GM23248 (cell line): ENCODE measurements around the gene TTC21B. TPM values are rescaled to one million over a fixed set of nuclear protein-coding genes. Genes with fewer than 3 reads are reported as not detected.
A peak's percentile ranks its signal among the peaks of the same experiment; 100 is the strongest.

ENCODE experiments used
- DNase-seq: peaks from one replicate; pipeline ENCODE4 v3.0.0-alpha.2; 2015
- H2AFZ ChIP-seq: fragments of 200-600 bp; sonication (generic); 2 replicates; pipeline ENCODE4 v1.6.1; 2016; ENCODE audit warnings: antibody characterized with exemption
- H3F3A ChIP-seq: fragments of 200-600 bp; sonication (generic); 2 replicates; pipeline ENCODE4 v1.6.1; 2016; ENCODE audit warnings: mild to moderate bottlenecking, antibody characterized with exemption, mixed run types; ENCODE audit not compliant: insufficient read depth
- H3K27ac ChIP-seq: fragments of 200-600 bp; sonication (generic); 2 replicates; pipeline ENCODE4 v1.5.1; 2016; ENCODE audit warnings: mild to moderate bottlenecking
- H3K27me3 ChIP-seq: fragments of 200-600 bp; sonication (generic); replicated peaks from 2 replicates; pipeline ENCODE4 v1.6.1; 2016; ENCODE audit warnings: mild to moderate bottlenecking; ENCODE audit not compliant: insufficient read depth
- H3K36me3 ChIP-seq: fragments of 200-600 bp; sonication (generic); 2 replicates; pipeline ENCODE4 v1.6.1; 2016; ENCODE audit warnings: low read depth, mild to moderate bottlenecking
- H3K4me1 ChIP-seq: fragments of 200-600 bp; sonication (generic); 2 replicates; pipeline ENCODE4 v1.6.1; 2016; ENCODE audit warnings: mild to moderate bottlenecking; ENCODE audit not compliant: insufficient read depth
- H3K4me2 ChIP-seq: fragments of 200-600 bp; sonication (generic); one replicate; pipeline ENCODE4 v1.6.1; 2016; ENCODE audit warnings: mild to moderate bottlenecking; ENCODE audit not compliant: unreplicated experiment
- H3K4me3 ChIP-seq: fragments of 200-600 bp; sonication (generic); 2 replicates; pipeline ENCODE4 v1.5.1; 2016; ENCODE audit warnings: mild to moderate bottlenecking
- H3K79me2 ChIP-seq: fragments of 200-600 bp; sonication (generic); 2 replicates; pipeline ENCODE4 v1.6.1; 2016; ENCODE audit warnings: mild to moderate bottlenecking; ENCODE audit not compliant: insufficient read depth
- H3K9ac ChIP-seq: fragments of 200-600 bp; sonication (generic); 2 replicates; pipeline ENCODE4 v1.6.1; 2016; ENCODE audit warnings: mild to moderate bottlenecking
- H3K9me2 ChIP-seq: fragments of 200-600 bp; sonication (generic); 2 replicates; pipeline ENCODE4 v1.6.1; 2016; ENCODE audit warnings: mixed run types, mild to moderate bottlenecking, moderate library complexity; ENCODE audit not compliant: insufficient read depth
- H3K9me3 ChIP-seq: fragments of 200-600 bp; sonication (generic); one replicate; pipeline ENCODE4 v1.6.1; 2017; ENCODE audit warnings: low read depth
- H4K20me1 ChIP-seq: fragments of 200-600 bp; sonication (generic); 2 replicates; pipeline ENCODE4 v1.6.0; 2016; ENCODE audit not compliant: insufficient read depth
- EZH2 ChIP-seq: fragments of 200-600 bp; sonication (generic); IDR thresholded peaks from 2 replicates; pipeline ENCODE4 v1.6.1; 2018; ENCODE audit warnings: antibody characterized with exemption, mild to moderate bottlenecking; ENCODE audit not compliant: insufficient read depth, poor library complexity, severe bottlenecking
- EZH2phosphoT487 ChIP-seq: fragments of 200-600 bp; sonication (generic); IDR thresholded peaks from 2 replicates; pipeline ENCODE4 v1.6.1; 2018; ENCODE audit warnings: antibody characterized with exemption, moderate library complexity, mild to moderate bottlenecking, low read depth; ENCODE audit not compliant: insufficient read depth
- WGBS, 2 experiments: methylation state at CpG; one replicate each; pipeline ENCODE4 v1.1.6; 2015 to 2017; ENCODE audit warnings: low lambda C conversion rate in 2 of 2, low coverage in 1 of 2; ENCODE audit errors: missing lambda C conversion rate in 2 of 2; 5-methylcytosine and 5-hydroxymethylcytosine counted together
- in situ Hi-C: fragments of 300-500 bp; cut with MboI; formaldehyde crosslinking; loops from 2 replicates; pipeline ENCODE4 v1.15.0; 2020
- polyA plus RNA-seq: library from polyadenylated mRNA; unstranded; fragments of >200 nt; fragmentation: Nextera tagmentation; extraction: Ambion mirVana; gene quantifications from 2 replicates; pipeline ENCODE4 v1.2.1, GENCODE V29; 2016
- total RNA-seq: library from RNA; depleted of rRNA; stranded (reverse); fragments of >200 nt; shearing (Covaris generic); gene quantifications from 2 replicates; pipeline ENCODE4 v1.2.3, GENCODE V29; 2014; rRNA removed

Gene TTC21B
- 14.9 and 15.3 TPM in 2 replicates for total RNA-seq
- polyA plus RNA-seq: 6.6 and 7.6 TPM in 2 replicates

- in situ Hi-C loops: loop anchor here (10.0 kb wide), 1 partner anchor 171 kb away; the partner anchor contains the start of gene SCN1A
- peak; percentile 97 for DNase-seq
- H3K9me3 ChIP-seq: no peaks in the 10 kb centered on the region
- peaks cover 1% of the 10 kb centered on the region; the same call in 1 of the 2 replicates for H3K36me3 ChIP-seq
- no peaks in the 10 kb centered on the region for H3K27me3 ChIP-seq
- H3F3A ChIP-seq: peaks cover 14% of the 10 kb centered on the region; the same call in 1 of the 2 replicates
- no peaks in the 10 kb centered on the region for H3K9me2 ChIP-seq
- H3K4me3 ChIP-seq: peak within 1 kb of the TSS; percentile 81
- H2AFZ ChIP-seq: peak within 1 kb of the TSS; percentile 85
- H3K79me2 ChIP-seq: peaks cover 42% of the 10 kb centered on the region
- no peaks in the 10 kb centered on the region for H4K20me1 ChIP-seq
- H3K4me1 ChIP-seq: peaks cover 8% of the 10 kb centered on the region
- WGBS, 2 experiments: 1% methylated on average over 27 to 54 of the region's 55 CpGs
- peak within 1 kb of the TSS; percentile 95 for H3K4me2 ChIP-seq
- H3K9ac ChIP-seq: peak within 1 kb of the TSS; percentile 84
- TF ChIP-seq EZH2 (no peak), EZH2phosphoT487 (no peak)
- H3K27ac ChIP-seq: peak within 1 kb of the TSS; percentile 77
Measured at GRCh38 chr2:165953655-165954606, at the start of gene TTC21B. Gene TTC21B (minus strand): TSS chr2:165953776. CDS start chr2:165953705, 71 bp downstream.

- no peak for TF ChIP-seq EZH2phosphoT487
- no peak for TF ChIP-seq EZH2
- H3K4me3 ChIP-seq: no peak overlapping the region
Measured at GRCh38 chr2:166000401-166000800, 46.8 kb upstream of the TTC21B start.

GRCh38 chr2:165990846-165991245, 37.3 kb upstream of the TTC21B start:
- no peaks in the 10 kb centered on the region for H3K9me3 ChIP-seq
- DNase-seq: no peak
- H3F3A ChIP-seq: no peaks in the 10 kb centered on the region
- no peak overlapping the region for H3K4me2 ChIP-seq
- no peak overlapping the region for H2AFZ ChIP-seq
- TF ChIP-seq EZH2: no peak
- no peak for TF ChIP-seq EZH2phosphoT487
- no peak overlapping the region for H3K9ac ChIP-seq
- no peaks in the 10 kb centered on the region for H3K9me2 ChIP-seq
- no peaks in the 10 kb centered on the region for H3K36me3 ChIP-seq
- H3K27me3 ChIP-seq: no peaks in the 10 kb centered on the region
- H3K27ac ChIP-seq: no peak overlapping the region
- H4K20me1 ChIP-seq: no peaks in the 10 kb centered on the region
- H3K4me1 ChIP-seq: no peaks in the 10 kb centered on the region
- no peak overlapping the region for H3K4me3 ChIP-seq
- in situ Hi-C loops: no loop called here
- H3K79me2 ChIP-seq: no peaks in the 10 kb centered on the region

More at GRCh38 chr2:166000401-166000800, 46.8 kb upstream of the TTC21B start:
- Histone ChIP-seq H3F3A (no peaks in the 10 kb centered on the region), H3K4me2 (no peak overlapping the region), H3K27me3 (no peaks in the 10 kb centered on the region), H2AFZ (no peak overlapping the region), H3K9me2 (no peaks in the 10 kb centered on the region), H3K79me2 (no peaks in the 10 kb centered on the region), H3K27ac (no peak overlapping the region), H3K9ac (no peak overlapping the region), H3K4me1 (no peaks in the 10 kb centered on the region), H4K20me1 (no peaks in the 10 kb centered on the region), H3K36me3 (no peaks in the 10 kb centered on the region), H3K9me3 (no peaks in the 10 kb centered on the region)
- in situ Hi-C loops: no loop called here
- 87 to 91% methylated on average over 2 of the region's 2 CpGs for WGBS, 2 experiments
- DNase-seq: no peak

- Histone ChIP-seq H3K36me3 (no peaks in the 10 kb centered on the region), H3F3A (no peaks in the 10 kb centered on the region), H2AFZ (no peak overlapping the region), H3K4me3 (no peak overlapping the region), H3K9me2 (no peaks in the 10 kb centered on the region), H3K27ac (no peak overlapping the region), H3K4me1 (no peaks in the 10 kb centered on the region), H3K27me3 (no peaks in the 10 kb centered on the region), H4K20me1 (no peaks in the 10 kb centered on the region), H3K4me2 (no peak overlapping the region), H3K79me2 (no peaks in the 10 kb centered on the region), H3K9ac (no peak overlapping the region), H3K9me3 (no peaks in the 10 kb centered on the region)
- WGBS, 2 experiments: 0 to 7% methylated on average over 1 of the region's 1 CpG
- in situ Hi-C loops: no loop called here
- no peak for DNase-seq
- TF ChIP-seq EZH2 (no peak), EZH2phosphoT487 (no peak)
Measured at GRCh38 chr2:165989851-165990250, 36.3 kb upstream of the TTC21B start.
